HG02884 (cell line): Measurements from ENCODE around the gene ZNF275.

Source experiments
- ATAC-seq: cut with Tn5 transposase; IDR thresholded peaks from one replicate; pipeline ENCODE4 v1.9.1; 2021; ENCODE audit warnings: mild to moderate bottlenecking, moderate library complexity; ENCODE audit not compliant: unreplicated experiment

The ZNF275 gene

GRCh38 chrX:153351981-153352380 lies 18.0 kb downstream of the ZNF275 start:
- ATAC-seq: no peak

GRCh38 chrX:153352858-153353257 lies 18.9 kb downstream of the ZNF275 start:
- no peak for ATAC-seq

- ATAC-seq: no peak
These were observed 19.5 kb downstream of the ZNF275 start for GRCh38 chrX:153353416-153353815.

GRCh38 chrX:153357877-153358276 lies 23.9 kb downstream of the ZNF275 start:
- ATAC-seq: no peak

GRCh38 chrX:153361781-153362397 lies 27.9 kb downstream of the ZNF275 start:
- ATAC-seq: no peak

GRCh38 chrX:153365670-153366069 lies 31.7 kb downstream of the ZNF275 start:
- no peak for ATAC-seq

- ATAC-seq: no peak
These were observed 32.2 kb downstream of the ZNF275 start for GRCh38 chrX:153366119-153366518.

GRCh38 chrX:153366878-153367538 lies 33.1 kb downstream of the ZNF275 start:
- no peak for ATAC-seq

GRCh38 chrX:153370293-153371055 lies 36.5 kb downstream of the ZNF275 start:
- no peak for ATAC-seq

GRCh38 chrX:153371256-153371655 lies 37.3 kb downstream of the ZNF275 start:
- ATAC-seq: no peak

GRCh38 chrX:153372949-153373348 lies 39.0 kb downstream of the ZNF275 start:
- ATAC-seq: no peak

- no peak for ATAC-seq
These were observed 40.5 kb downstream of the ZNF275 start for GRCh38 chrX:153374426-153374825.

GRCh38 chrX:153375571-153375970 lies 41.6 kb downstream of the ZNF275 start:
- no peak for ATAC-seq

- no peak for ATAC-seq
These were observed 43.8 kb downstream of the ZNF275 start for GRCh38 chrX:153377727-153378126.

- ATAC-seq: no peak
These were observed 44.7 kb downstream of the ZNF275 start for GRCh38 chrX:153378607-153379006.

- ATAC-seq: no peak
These were observed 45.6 kb downstream of the ZNF275 start for GRCh38 chrX:153379508-153379907.

- no peak for ATAC-seq
These were observed 46.1 kb downstream of the ZNF275 start for GRCh38 chrX:153379971-153380581.

- ATAC-seq: no peak
These were observed 46.7 kb downstream of the ZNF275 start for GRCh38 chrX:153380691-153381090.

GRCh38 chrX:153381684-153382532 lies 48.0 kb downstream of the ZNF275 start:
- ATAC-seq: no peak

GRCh38 chrX:153382563-153383482 lies 48.9 kb downstream of the ZNF275 start:
- no peak for ATAC-seq
